SK-N-SH treated with all-trans-retinoic acid at 6 μM for 48 hours (cell line): ENCODE data around the gene EEF1AKMT3.
A peak's percentile ranks its signal among the peaks of the same experiment; 100 is the strongest.

Source experiments
- ATAC-seq: fragments of 200-7000 bp; cut with Tn5 transposase; 3 replicates; pipeline ENCODE4 v1.9.1; 2020; ENCODE audit warnings: mild to moderate bottlenecking, moderate library complexity
- ARNTL ChIP-seq: fragments of 450-650 bp; formaldehyde crosslinking; IDR thresholded peaks from 2 replicates; pipeline ENCODE4 v1.5.0; 2020; ENCODE audit warnings: low read depth, mild to moderate bottlenecking, moderate library complexity, borderline replicate concordance
- BACH2 ChIP-seq: fragments of 250-450 bp; sonication (Bioruptor Pico); IDR thresholded peaks from 2 replicates; pipeline ENCODE4 v1.9.0; 2021; ENCODE audit warnings: mild to moderate bottlenecking, borderline replicate concordance
- CREB5 ChIP-seq: fragments of 250-450 bp; sonication (Bioruptor Pico); IDR thresholded peaks from 2 replicates; pipeline ENCODE4 v1.5.1; 2020; ENCODE audit warnings: low read depth, mild to moderate bottlenecking, moderate library complexity
- CSDC2 ChIP-seq: fragments of 250-450 bp; sonication (Bioruptor Pico); IDR thresholded peaks from 2 replicates; pipeline ENCODE4 v1.5.0; 2020; ENCODE audit warnings: mild to moderate bottlenecking, moderate library complexity
- CSRNP3 ChIP-seq: fragments of 250-450 bp; sonication (Bioruptor Pico); IDR thresholded peaks from 2 replicates; pipeline ENCODE4 v1.5.1; 2021; ENCODE audit warnings: mild to moderate bottlenecking, moderate library complexity
- ESRRG ChIP-seq: fragments of 250-450 bp; sonication (Bioruptor Pico); IDR thresholded peaks from 2 replicates; pipeline ENCODE4 v1.6.1; 2021; ENCODE audit warnings: mild to moderate bottlenecking
- GLIS3 ChIP-seq: fragments of 250-450 bp; sonication (Bioruptor Pico); IDR thresholded peaks from 2 replicates; pipeline ENCODE4 v1.5.0; 2020; ENCODE audit warnings: mild to moderate bottlenecking, moderate library complexity
- OSR1 ChIP-seq: fragments of 250-450 bp; sonication (Bioruptor Pico); IDR thresholded peaks from 2 replicates; pipeline ENCODE4 v1.8.0; 2022; ENCODE audit warnings: moderate library complexity, mild to moderate bottlenecking, inconsistent platforms
- PATZ1 ChIP-seq: fragments of 250-450 bp; sonication (Bioruptor Pico); IDR thresholded peaks from 2 replicates; pipeline ENCODE4 v1.8.0; 2020; ENCODE audit warnings: mild to moderate bottlenecking, moderate library complexity, borderline replicate concordance
- POU6F1 ChIP-seq: fragments of 250-450 bp; sonication (Bioruptor Pico); IDR thresholded peaks from 2 replicates; pipeline ENCODE4 v1.8.0; 2021; ENCODE audit warnings: low read depth, mild to moderate bottlenecking, moderate library complexity, borderline replicate concordance
- PPARA ChIP-seq: fragments of 250-450 bp; sonication (Bioruptor Pico); IDR thresholded peaks from 2 replicates; pipeline ENCODE4 v1.5.0; 2020; ENCODE audit warnings: mild to moderate bottlenecking, borderline replicate concordance
- RARB ChIP-seq: fragments of 250-450 bp; sonication (Bioruptor Pico); IDR thresholded peaks from 2 replicates; pipeline ENCODE4 v1.8.0; 2021; ENCODE audit warnings: mild to moderate bottlenecking, moderate library complexity
- SNAI2 ChIP-seq: fragments of 250-450 bp; sonication (Bioruptor Pico); IDR thresholded peaks from 2 replicates; pipeline ENCODE4 v1.5.0; 2020; ENCODE audit warnings: mild to moderate bottlenecking, moderate library complexity
- TCF4 ChIP-seq: fragments of 250-450 bp; sonication (Bioruptor Pico); IDR thresholded peaks from 2 replicates; pipeline ENCODE4 v1.8.0; 2021; ENCODE audit warnings: mild to moderate bottlenecking, moderate library complexity, borderline replicate concordance
- TOX ChIP-seq: fragments of 250-450 bp; sonication (Bioruptor Pico); IDR thresholded peaks from 2 replicates; pipeline ENCODE4 v1.8.0; 2021; ENCODE audit warnings: mild to moderate bottlenecking, moderate library complexity, borderline replicate concordance
- ZFP3 ChIP-seq: fragments of 250-450 bp; sonication (Bioruptor Pico); IDR thresholded peaks from 2 replicates; pipeline ENCODE4 v1.5.0; 2020; ENCODE audit warnings: mild to moderate bottlenecking, moderate library complexity
- ZFP30 ChIP-seq: fragments of 450-650 bp; formaldehyde crosslinking; IDR thresholded peaks from 2 replicates; pipeline ENCODE4 v1.5.0; 2022; ENCODE audit warnings: mild to moderate bottlenecking, moderate library complexity
- ZNF565 ChIP-seq: fragments of 450-650 bp; formaldehyde crosslinking; conservative IDR thresholded peaks from 2 replicates; pipeline ENCODE4 v1.5.0; 2020; ENCODE audit warnings: low read depth, mild to moderate bottlenecking, moderate library complexity
- ZNF70 ChIP-seq: fragments of 450-650 bp; formaldehyde crosslinking; IDR thresholded peaks from 2 replicates; pipeline ENCODE4 v1.5.0; 2020; ENCODE audit warnings: mild to moderate bottlenecking, moderate library complexity
- ZNF8 ChIP-seq: fragments of 450-650 bp; formaldehyde crosslinking; IDR thresholded peaks from 2 replicates; pipeline ENCODE4 v1.5.0; 2020; ENCODE audit warnings: mild to moderate bottlenecking, moderate library complexity

The EEF1AKMT3 gene

GRCh38 chr12:57759360-57759980, 12.9 kb upstream of the EEF1AKMT3 start:
- TF ChIP-seq TCF4 (no peak), TOX (CRISPR knock-in tag) (no peak), ZNF8 (CRISPR knock-in tag) (no peak), BACH2 (no peak), OSR1 (CRISPR knock-in tag) (no peak), ESRRG (no peak), GLIS3 (CRISPR knock-in tag) (no peak), ZFP3 (CRISPR knock-in tag) (no peak), ARNTL (no peak), ZFP30 (CRISPR knock-in tag) (no peak), PATZ1 (CRISPR knock-in tag) (no peak), CSRNP3 (CRISPR knock-in tag) (no peak)
- ATAC-seq = peak; percentile 51

GRCh38 chr12:57760347-57760982, 11.9 kb upstream of the EEF1AKMT3 start:
- ATAC-seq = no peak
- no peak for TF ChIP-seq ZNF8 (CRISPR knock-in tag)
- no peak for TF ChIP-seq PPARA (CRISPR knock-in tag)
- TF ChIP-seq CSDC2 (CRISPR knock-in tag) = no peak
- no peak for TF ChIP-seq SNAI2 (CRISPR knock-in tag)
- TF ChIP-seq OSR1 (CRISPR knock-in tag) = no peak
- no peak for TF ChIP-seq ZFP30 (CRISPR knock-in tag)
- no peak for TF ChIP-seq CSRNP3 (CRISPR knock-in tag)
- TF ChIP-seq ZNF70 (CRISPR knock-in tag) = no peak
- no peak for TF ChIP-seq CREB5 (CRISPR knock-in tag)
- TF ChIP-seq TCF4 = no peak
- TF ChIP-seq PATZ1 (CRISPR knock-in tag) = no peak
- TF ChIP-seq POU6F1 = no peak
- TF ChIP-seq BACH2 = no peak
- TF ChIP-seq ZNF565 = no peak
- no peak for TF ChIP-seq RARB (CRISPR knock-in tag)
- TF ChIP-seq ESRRG = no peak
- TF ChIP-seq GLIS3 (CRISPR knock-in tag) = no peak
- TF ChIP-seq, all 23 proteins: peak for 0
